ENCODE results near the gene QKI. TPM values are rescaled to one million over a fixed set of nuclear protein-coding genes. Genes with fewer than 3 reads are reported as not detected.
A peak's percentile ranks its signal among the peaks of the same experiment; 100 is the strongest.
"Not testable (repeated sequence)": the region's sequence is repeated elsewhere in the genome, so short reads cannot be mapped to it uniquely, and the experiment has no call there.

Gene QKI
- total RNA-seq, 1 experiment from 2014 or later = 142 TPM

DNA sequence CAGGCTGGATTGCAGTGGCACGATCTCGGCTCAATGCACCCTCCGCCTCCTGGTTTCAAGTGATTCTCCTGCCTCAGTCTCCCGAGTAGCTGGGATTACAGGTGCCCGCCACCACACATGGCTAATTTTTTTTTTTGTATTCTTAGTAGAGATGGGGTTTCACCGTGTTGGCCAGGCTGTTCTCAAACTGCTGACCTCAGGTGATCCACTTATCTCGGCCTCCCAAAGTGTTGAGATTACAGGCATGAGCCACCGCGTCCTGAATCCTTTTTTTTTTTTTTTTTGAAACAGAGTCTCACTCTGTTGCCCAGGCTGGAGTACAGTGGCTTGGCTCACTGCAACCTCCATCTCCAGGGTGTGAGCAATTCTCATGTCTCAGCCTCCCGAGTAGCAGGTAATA, 24.9 kb downstream of the QKI start:
- not testable (repeated sequence) for DNase-seq (ENCODE audit: low read depth)

DNA sequence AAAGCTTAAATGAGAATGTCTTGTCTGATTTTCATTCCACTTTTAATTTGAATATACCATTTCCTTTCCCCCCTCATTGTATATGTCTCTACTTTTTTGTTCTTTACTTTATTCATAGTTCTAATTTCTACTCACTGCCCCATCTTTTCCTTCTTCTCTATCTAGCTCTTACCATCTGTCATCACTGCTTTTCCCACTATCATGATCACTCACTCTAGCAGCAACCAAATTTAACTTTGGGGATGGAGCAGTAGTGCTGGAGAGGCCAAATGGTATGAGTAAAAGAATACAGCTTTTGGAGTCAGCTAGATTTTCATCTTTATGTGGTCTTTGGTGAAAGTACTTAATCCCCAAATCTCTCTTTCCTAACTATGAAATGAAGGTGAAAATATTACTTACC, 25.5 kb downstream of the QKI start:
- DNase-seq (ENCODE audit: low read depth) = no peak

- no peak for DNase-seq (ENCODE audit: low read depth)
These were observed 27.8 kb downstream of the QKI start for GRCh38 chr6:163442336-163442735.

- no peak for DNase-seq (ENCODE audit: low read depth)
These were observed 29.6 kb downstream of the QKI start for GRCh38 chr6:163444077-163444476.

- no peak for DNase-seq (ENCODE audit: low read depth)
These were observed 32.0 kb downstream of the QKI start for GRCh38 chr6:163446549-163446948.

GRCh38 chr6:163449076-163449475, 34.6 kb downstream of the QKI start:
- no peak for DNase-seq (ENCODE audit: low read depth)

DNA sequence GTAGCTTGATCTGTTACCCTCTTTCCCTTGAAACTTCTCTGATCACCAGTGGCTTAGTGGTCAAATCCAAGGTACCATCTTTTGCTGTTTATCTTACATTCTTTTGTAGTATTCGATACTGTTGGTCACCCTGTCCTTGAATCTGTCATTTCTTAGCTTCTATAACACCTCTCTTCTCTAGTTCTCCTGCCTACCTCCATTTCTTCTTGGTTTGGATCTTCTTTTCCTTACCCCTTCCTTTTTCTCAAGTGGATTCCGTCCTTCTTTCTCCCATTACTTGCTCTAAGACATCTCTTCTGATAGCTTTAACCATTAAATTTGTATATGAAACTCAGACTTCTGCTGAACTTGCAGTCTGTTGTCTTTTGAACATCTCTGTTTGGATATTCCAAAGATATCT, 39.9 kb downstream of the QKI start:
- DNase-seq (ENCODE audit: low read depth) = no peak

DNA sequence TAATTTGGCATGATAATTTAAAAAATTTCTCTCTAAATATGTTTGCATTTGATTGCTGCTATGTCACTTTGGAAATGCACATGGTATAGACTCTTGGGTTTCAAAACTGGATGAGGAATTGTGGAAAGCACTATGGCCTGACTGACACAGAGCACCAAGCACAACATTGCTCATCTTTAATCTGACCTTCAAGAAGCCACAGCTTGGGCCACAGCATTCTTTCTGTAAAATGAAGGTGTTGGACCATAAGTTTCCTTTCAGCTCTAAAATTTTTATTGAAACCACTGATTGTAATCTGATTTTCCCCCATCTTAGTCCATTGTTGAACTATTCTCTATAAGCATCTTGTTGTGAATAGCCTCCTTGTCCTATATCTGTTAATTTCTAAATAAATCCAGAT, 41.0 kb downstream of the QKI start:
- DNase-seq (ENCODE audit: low read depth) = peak; percentile 60

- peak; percentile 87 for DNase-seq (ENCODE audit: low read depth)
These were observed 43.4 kb downstream of the QKI start for GRCh38 chr6:163457637-163458561.

DNA sequence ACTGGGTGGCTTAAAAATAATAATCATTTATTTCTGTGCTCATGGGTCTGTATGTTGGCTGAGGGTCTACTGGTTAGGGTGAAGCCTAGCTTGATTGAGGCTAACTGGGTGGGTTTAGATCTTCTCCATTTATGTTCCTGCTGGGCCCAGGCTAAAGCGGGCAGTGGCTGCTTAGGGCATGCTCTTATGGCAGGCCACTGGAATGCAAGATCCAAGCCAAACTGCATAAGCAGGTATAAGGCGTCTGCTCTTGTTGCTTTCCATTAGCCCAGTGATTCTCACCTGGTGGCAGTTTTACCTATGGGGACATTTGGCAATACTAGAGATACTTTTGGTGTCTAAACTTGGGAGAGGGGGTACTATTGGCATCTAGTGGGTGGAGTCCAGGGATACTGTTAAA, 44.5 kb downstream of the QKI start:
- no peak for DNase-seq (ENCODE audit: low read depth)

DNA sequence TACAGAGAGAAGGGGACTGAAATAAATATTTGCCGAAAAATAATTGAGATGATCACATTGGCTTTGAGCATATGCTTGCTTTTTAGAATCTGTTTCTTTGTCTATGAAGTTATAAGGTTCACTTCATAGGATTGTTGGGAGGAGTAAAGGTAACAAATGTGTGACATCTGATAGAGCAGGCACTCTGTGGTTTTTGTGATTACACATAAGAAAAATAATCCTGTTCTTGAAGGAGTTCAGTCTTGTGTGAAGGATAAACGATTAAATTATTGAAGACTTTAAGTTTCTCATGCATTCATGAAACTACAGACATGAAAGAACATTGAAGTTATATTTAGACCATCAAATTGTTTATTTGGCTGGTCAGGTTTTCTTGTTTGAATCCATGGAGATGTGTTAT, 45.0 kb downstream of the QKI start:
- peak; percentile 68 for DNase-seq (ENCODE audit: low read depth)

DNA sequence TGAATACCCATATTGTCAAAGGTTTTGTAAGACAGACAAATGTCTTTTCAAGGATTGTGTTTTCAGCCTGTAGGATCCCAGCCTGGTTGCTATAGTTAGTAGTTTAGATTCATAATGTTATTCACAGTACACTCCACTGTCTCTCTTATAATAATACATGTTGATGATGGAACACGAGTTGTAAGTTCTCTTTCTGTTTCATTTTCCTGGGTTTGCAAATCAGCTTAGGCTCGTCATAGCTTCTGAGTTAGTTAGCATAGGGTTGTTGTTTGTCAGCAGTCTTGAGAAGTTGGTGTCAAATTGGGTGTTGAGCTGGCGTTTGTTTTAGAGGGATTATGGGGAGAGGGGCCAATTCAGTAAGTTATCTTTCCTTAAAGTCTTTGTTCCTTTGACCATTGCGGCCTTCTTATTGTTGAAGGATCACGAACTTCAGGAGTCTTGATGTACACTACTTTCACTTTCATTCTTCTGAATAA, 45.8 kb downstream of the QKI start:
- DNase-seq (ENCODE audit: low read depth) = peak; percentile 58

DNA sequence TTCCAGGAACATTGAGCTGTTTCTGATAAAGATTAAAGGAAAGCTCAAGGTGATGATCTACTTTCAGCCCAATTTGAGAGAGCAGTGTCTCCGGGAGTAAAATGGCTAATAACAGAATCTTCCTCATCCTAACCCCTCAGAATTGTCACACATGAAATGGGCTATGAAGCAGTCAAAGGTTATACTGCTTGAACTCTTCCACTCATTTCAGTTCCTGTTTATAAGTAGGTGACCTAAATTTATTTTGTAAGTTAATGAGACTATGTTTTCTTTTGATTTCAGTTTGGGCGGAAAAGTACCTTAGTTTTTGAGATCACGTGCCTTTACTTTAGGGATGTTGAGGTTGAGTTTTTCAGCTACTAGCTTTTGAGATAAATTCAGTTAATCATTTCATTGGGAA, 47.2 kb downstream of the QKI start:
- no peak for DNase-seq (ENCODE audit: low read depth)

DNA sequence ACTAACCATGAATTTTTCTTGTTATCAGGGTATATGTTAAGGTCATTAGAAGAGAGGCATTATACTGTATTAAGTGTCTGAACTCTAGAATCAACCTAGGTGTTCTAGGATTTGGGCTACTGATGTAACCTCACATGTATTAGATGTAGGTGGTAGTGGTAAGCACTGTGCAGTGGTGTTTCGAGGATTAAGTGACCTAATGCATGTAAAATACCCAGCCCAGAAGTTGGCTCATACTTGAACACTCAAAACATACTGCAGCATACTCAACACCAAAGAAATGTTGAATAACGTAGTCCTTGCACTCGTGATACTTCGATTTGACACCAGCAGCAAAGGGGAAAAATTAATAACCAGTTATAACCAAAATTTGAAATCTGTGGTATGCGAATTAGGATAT, 48.7 kb downstream of the QKI start:
- no peak for DNase-seq (ENCODE audit: low read depth)

DNA sequence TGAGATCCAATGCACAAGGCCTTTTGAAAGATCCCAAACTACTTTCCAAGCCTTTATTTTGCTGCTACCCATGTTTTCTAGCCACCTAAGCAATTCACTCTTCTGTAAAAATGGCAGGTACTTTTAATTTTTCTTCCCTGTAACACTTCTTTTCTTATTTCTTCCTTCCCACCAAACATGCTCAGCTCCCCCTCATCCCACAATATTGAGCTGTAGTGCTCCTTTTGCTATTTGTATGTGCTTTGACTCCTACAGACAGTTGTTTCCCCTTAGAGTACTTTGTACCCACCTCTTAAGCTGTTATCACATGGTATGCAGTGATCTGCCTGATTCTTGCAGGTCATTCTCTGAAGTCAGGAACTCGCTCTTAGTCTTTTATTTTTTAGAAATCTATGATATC, 49.3 kb downstream of the QKI start:
- no peak for DNase-seq (ENCODE audit: low read depth)

GRCh38 chr6:163466839-163467390, 52.4 kb downstream of the QKI start:
- no peak for DNase-seq (ENCODE audit: low read depth)

GRCh38 chr6:163468738-163469137, 54.2 kb downstream of the QKI start:
- no peak for DNase-seq (ENCODE audit: low read depth)

- no peak for DNase-seq (ENCODE audit: low read depth)
These were observed 55.0 kb downstream of the QKI start for GRCh38 chr6:163469459-163469985.

DNA sequence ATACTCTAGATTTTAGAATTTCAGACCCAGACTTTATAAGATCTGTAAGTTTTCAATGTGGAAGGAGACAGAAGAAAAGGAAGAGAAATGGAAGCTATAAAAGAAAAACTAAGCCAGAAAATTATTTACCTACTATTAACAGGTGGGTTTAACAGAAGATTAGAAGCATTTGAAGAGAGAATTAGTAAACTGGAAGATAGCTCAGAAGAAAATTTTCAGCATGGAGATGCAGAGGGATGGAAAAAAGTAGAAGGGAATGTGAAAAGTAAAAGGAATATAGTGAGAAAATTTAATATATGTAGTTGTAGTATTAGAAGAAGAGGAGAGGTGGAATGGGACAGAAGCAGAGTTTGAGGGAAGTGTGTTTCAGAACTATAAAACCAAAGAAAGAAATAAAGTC, 56.1 kb downstream of the QKI start:
- no peak for DNase-seq (ENCODE audit: low read depth)

GRCh38 chr6:163474581-163474980, 60.1 kb downstream of the QKI start:
- no peak for DNase-seq (ENCODE audit: low read depth)

GRCh38 chr6:163476946-163477345, 62.4 kb downstream of the QKI start:
- DNase-seq (ENCODE audit: low read depth) = not testable (repeated sequence)

DNA sequence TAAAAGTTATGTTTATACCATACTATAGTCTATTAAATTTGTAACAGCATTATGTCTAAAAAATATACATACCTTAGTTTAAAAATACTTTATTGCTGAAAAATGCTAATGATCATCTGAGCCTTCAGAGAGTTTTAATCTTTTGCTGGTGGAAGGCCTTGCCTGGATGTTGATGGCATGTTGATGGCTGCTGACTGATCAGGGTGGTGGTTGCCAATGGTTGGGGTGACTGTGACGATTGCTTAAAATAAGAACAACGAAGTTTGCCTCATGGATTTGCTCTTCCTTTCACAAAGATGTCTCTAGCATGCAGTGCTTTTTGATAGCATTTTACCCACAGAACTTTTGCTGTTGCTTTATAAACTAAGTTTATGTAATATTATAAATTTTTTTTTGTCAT, 68.6 kb downstream of the QKI start:
- no peak for DNase-seq (ENCODE audit: low read depth)

- peak; percentile 6 for DNase-seq (ENCODE audit: low read depth)
These were observed 70.9 kb downstream of the QKI start for GRCh38 chr6:163485388-163485851.

Measured in M059J (cell line).